GM21447 (cell line): ENCODE results near the gene PALM.
"Not testable (repeated sequence)": the region's sequence is repeated elsewhere in the genome, so short reads cannot be mapped to it uniquely, and the experiment has no call there.

ENCODE experiments used
- ATAC-seq: cut with Tn5 transposase; IDR thresholded peaks from one replicate; pipeline ENCODE4 v1.9.1; 2021; ENCODE audit not compliant: unreplicated experiment

Gene PALM

GRCh38 chr19:678791-679388, 29.8 kb upstream of the PALM start:
- no peak for ATAC-seq

- ATAC-seq = no peak
Observed at GRCh38 chr19:679418-680286, 29.1 kb upstream of the PALM start.

- peak; percentile 56 for ATAC-seq
Observed at GRCh38 chr19:680287-681028, 28.3 kb upstream of the PALM start.

GRCh38 chr19:681029-682019, 27.4 kb upstream of the PALM start:
- ATAC-seq = no peak

GRCh38 chr19:682678-683320, 25.9 kb upstream of the PALM start:
- no peak for ATAC-seq

- ATAC-seq = no peak
Observed at GRCh38 chr19:685454-685931, 23.2 kb upstream of the PALM start.

- ATAC-seq = no peak
Observed at GRCh38 chr19:686589-687297, 22.0 kb upstream of the PALM start.

GRCh38 chr19:687569-688166, 21.1 kb upstream of the PALM start:
- ATAC-seq = no peak

- no peak for ATAC-seq
Observed at GRCh38 chr19:688214-688613, 20.5 kb upstream of the PALM start.

GRCh38 chr19:688992-689391, 19.7 kb upstream of the PALM start:
- ATAC-seq = no peak

- ATAC-seq = no peak
Observed at GRCh38 chr19:690203-690602, 18.5 kb upstream of the PALM start.

GRCh38 chr19:694481-695351, 14.0 kb upstream of the PALM start:
- ATAC-seq = no peak

GRCh38 chr19:695352-695949, 13.3 kb upstream of the PALM start, which contains the start of gene PRSS57:
TSS of gene PRSS57 (minus strand) at chr19:695452. CDS start at chr19:695430, 22 bp downstream.
- no peak for ATAC-seq

- not testable (repeated sequence) for ATAC-seq
Observed at GRCh38 chr19:698529-698928, 10.2 kb upstream of the PALM start.

- ATAC-seq = not testable (repeated sequence)
Observed at GRCh38 chr19:699885-700284, 8.8 kb upstream of the PALM start.

GRCh38 chr19:702847-703246, 5.9 kb upstream of the PALM start:
- not testable (repeated sequence) for ATAC-seq

- no peak for ATAC-seq
Observed at GRCh38 chr19:703329-703650, 5.4 kb upstream of the PALM start.
